Brain microvascular endothelial cell (primary cell): ENCODE data around the gene RFC3.
"Not testable (repeated sequence)": the region's sequence is repeated elsewhere in the genome, so short reads cannot be mapped to it uniquely, and the experiment has no call there.

Source experiments
- DNase-seq: peaks from one replicate; pipeline ENCODE4 v3.0.0-alpha.2; 2020
- H3K27ac ChIP-seq: fragments of 250-450 bp; sonication (Bioruptor Pico); 2 replicates; pipeline ENCODE4 v1.5.1; 2020; ENCODE audit warnings: mild to moderate bottlenecking, moderate library complexity
- H3K27me3 ChIP-seq: fragments of 250-450 bp; sonication (Bioruptor Pico); replicated peaks from 2 replicates; pipeline ENCODE4 v1.5.1; 2020; ENCODE audit warnings: mild to moderate bottlenecking
- H3K36me3 ChIP-seq: fragments of 250-450 bp; sonication (Bioruptor Pico); replicated peaks from 2 replicates; pipeline ENCODE4 v1.5.1; 2020; ENCODE audit warnings: mild to moderate bottlenecking
- H3K4me3 ChIP-seq: 2 replicates; pipeline ENCODE4 v1.5.1; 2011; ENCODE audit warnings: low read depth, mild to moderate bottlenecking, control low read depth, low read length, moderate library complexity
- in situ Hi-C: cut with HindIII; loops from 2 replicates; pipeline ENCODE4 v1.10.0; 2017; ENCODE audit warnings: low sequenced_read_pairs, low pct_ligation_motif_present
- TF ChIP-seq, protein P1 (sequence below): IDR thresholded peaks from 2 replicates; pipeline ENCODE4 v1.5.1; 2011; ENCODE audit warnings: low read depth, mild to moderate bottlenecking, moderate library complexity, low read length, control low read depth, inconsistent platforms; ENCODE audit errors: missing control alignments

The RFC3 gene

GRCh38 chr13:33799950-33800592, 17.9 kb upstream of the RFC3 start:
- H3K36me3 ChIP-seq = no peaks in the 10 kb centered on the region
- DNase-seq = peak; percentile 4
- H3K4me3 ChIP-seq = no peak overlapping the region

DNA sequence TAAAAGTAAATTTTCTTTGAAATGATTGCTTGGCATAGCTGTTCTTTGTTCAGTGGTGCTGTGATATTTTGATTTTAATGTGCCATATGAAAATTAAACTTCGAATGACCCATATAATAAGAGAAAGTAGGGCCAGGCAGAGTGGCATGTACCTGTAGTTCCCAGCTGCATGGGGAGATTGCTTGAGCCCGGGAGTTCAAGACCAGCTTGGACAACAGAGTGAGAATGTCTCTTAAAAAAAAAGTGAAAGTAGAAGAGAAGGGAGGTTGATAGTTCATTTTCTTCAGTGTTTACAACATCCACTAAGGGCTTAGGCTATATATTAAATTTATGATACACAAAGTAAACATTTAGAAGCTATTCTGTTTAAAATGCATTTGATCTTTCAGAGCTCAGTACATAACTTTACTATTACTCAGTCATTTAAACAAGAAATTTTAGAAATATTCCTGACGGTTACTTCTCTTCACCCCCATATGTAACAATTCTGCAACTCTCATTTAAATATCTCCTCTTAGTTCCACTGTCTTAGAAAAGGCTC, 17.2 kb upstream of the RFC3 start:
- TF ChIP-seq, protein P1, sequence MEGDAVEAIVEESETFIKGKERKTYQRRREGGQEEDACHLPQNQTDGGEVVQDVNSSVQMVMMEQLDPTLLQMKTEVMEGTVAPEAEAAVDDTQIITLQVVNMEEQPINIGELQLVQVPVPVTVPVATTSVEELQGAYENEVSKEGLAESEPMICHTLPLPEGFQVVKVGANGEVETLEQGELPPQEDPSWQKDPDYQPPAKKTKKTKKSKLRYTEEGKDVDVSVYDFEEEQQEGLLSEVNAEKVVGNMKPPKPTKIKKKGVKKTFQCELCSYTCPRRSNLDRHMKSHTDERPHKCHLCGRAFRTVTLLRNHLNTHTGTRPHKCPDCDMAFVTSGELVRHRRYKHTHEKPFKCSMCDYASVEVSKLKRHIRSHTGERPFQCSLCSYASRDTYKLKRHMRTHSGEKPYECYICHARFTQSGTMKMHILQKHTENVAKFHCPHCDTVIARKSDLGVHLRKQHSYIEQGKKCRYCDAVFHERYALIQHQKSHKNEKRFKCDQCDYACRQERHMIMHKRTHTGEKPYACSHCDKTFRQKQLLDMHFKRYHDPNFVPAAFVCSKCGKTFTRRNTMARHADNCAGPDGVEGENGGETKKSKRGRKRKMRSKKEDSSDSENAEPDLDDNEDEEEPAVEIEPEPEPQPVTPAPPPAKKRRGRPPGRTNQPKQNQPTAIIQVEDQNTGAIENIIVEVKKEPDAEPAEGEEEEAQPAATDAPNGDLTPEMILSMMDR = no peak
- H3K27ac ChIP-seq = no peak overlapping the region
- in situ Hi-C loops = no loop called here
- H3K36me3 ChIP-seq = no peaks in the 10 kb centered on the region
- no peaks in the 10 kb centered on the region for H3K27me3 ChIP-seq
- DNase-seq = no peak
- H3K4me3 ChIP-seq = no peak overlapping the region

More at GRCh38 chr13:33799950-33800592, 17.9 kb upstream of the RFC3 start:
- in situ Hi-C loops = no loop called here
- Histone ChIP-seq H3K27me3 (no peaks in the 10 kb centered on the region), H3K27ac (no peak overlapping the region)
- TF ChIP-seq, protein P1 = peak; percentile 48

GRCh38 chr13:33806470-33807248, 11.3 kb upstream of the RFC3 start:
- TF ChIP-seq, protein P1 = no peak
- no peaks in the 10 kb centered on the region for H3K27me3 ChIP-seq
- no peaks in the 10 kb centered on the region for H3K36me3 ChIP-seq
- H3K4me3 ChIP-seq = no peak overlapping the region
- no peak overlapping the region for H3K27ac ChIP-seq
- DNase-seq = no peak
- in situ Hi-C loops = no loop called here

- H3K4me3 ChIP-seq, H3K27me3 ChIP-seq, in situ Hi-C loops, DNase-seq, H3K36me3 ChIP-seq, H3K27ac ChIP-seq: not testable (repeated sequence)
Measured at GRCh38 chr13:33812829-33813228, 5.1 kb upstream of the RFC3 start.

- Histone ChIP-seq H3K27ac (no peak overlapping the region), H3K36me3 (no peaks in the 10 kb centered on the region), H3K27me3 (no peaks in the 10 kb centered on the region), H3K4me3 (no peak overlapping the region)
- TF ChIP-seq, protein P1 = no peak
- DNase-seq = no peak
- in situ Hi-C loops = no loop called here
Measured at GRCh38 chr13:33815011-33815550, 2.9 kb upstream of the RFC3 start.

DNA sequence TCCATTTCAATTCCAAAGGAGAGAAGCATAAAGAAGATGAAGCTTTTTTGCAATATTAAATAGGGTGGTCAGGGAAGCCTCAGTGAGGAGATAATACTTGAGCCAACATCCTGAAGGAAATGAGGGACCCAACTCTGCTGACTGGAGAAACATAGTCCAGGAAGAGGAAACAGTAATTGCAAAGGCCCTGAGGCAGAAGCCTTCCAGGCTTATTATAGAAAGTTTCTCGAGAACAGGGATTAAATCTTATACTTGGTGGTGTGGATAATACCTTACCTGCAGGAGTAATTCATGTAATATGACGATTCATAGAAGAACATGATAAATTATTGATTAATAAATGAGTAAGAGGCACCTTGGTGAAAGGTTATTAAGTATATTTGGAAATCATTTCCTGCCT, 1.0 kb upstream of the RFC3 start:
- H3K36me3 ChIP-seq = no peaks in the 10 kb centered on the region
- no peak overlapping the region for H3K4me3 ChIP-seq
- no peaks in the 10 kb centered on the region for H3K27me3 ChIP-seq
- in situ Hi-C loops = no loop called here
- no peak overlapping the region for H3K27ac ChIP-seq
- TF ChIP-seq, protein P1 = no peak
- no peak for DNase-seq
